Hematopoietic multipotent progenitor cell (in vitro differentiated cells): Measurements from ENCODE around the gene PFN4. TPM values are rescaled to one million over a fixed set of nuclear protein-coding genes. Genes with fewer than 3 reads are reported as not detected.
A peak's percentile ranks its signal among the peaks of the same experiment; 100 is the strongest.

ENCODE experiments used
- DNase-seq, 3 donors: peaks; one replicate each; pipeline ENCODE4 v3.0.0-alpha.2; 2011 to 2015; ENCODE audit warnings: low read depth in 2 of 3, low spot score in 2 of 3
- total RNA-seq: library from RNA; depleted of rRNA; stranded (reverse); fragments of >200 nt; gene quantifications from one replicate; pipeline ENCODE4 v1.2.3, GENCODE V29; 2012

The PFN4 gene
- total RNA-seq, 1 donor = 0.81 TPM

- no peak for DNase-seq
Observed at GRCh38 chr2:24082787-24083566, 40.2 kb downstream of the PFN4 start.

- DNase-seq = no peak
Observed at GRCh38 chr2:24080701-24081100, 42.4 kb downstream of the PFN4 start.

- no peak for DNase-seq
Observed at GRCh38 chr2:24077879-24078278, 45.3 kb downstream of the PFN4 start.

- no peak for DNase-seq
Observed at GRCh38 chr2:24077535-24077877, 45.6 kb downstream of the PFN4 start.

GRCh38 chr2:24076849-24077534 is 46.1 kb downstream of the PFN4 start:
- DNase-seq = peak in 2 of 3 donors; percentile 41 to 57

- DNase-seq = peak; percentile 98 to 100 (median 100)
Observed at GRCh38 chr2:24075915-24076848, 47.0 kb downstream of the PFN4 start, which contains the start of gene SF3B6. Gene SF3B6, minus strand, starts transcription at chr2:24076326. Its CDS starts 97 bp downstream, at chr2:24076229.

- DNase-seq = no peak
Observed at GRCh38 chr2:24075259-24075658, 47.9 kb downstream of the PFN4 start.

- no peak for DNase-seq
Observed at GRCh38 chr2:24073816-24074215, 49.3 kb downstream of the PFN4 start.

- DNase-seq = no peak
Observed at GRCh38 chr2:24072259-24072658, 50.9 kb downstream of the PFN4 start.

GRCh38 chr2:24065341-24065740 is 57.8 kb downstream of the PFN4 start:
- DNase-seq = no peak

Other genes with a start within 250 kb of the PFN4 start
- gene ATAD2B, start 196.2 kb downstream of the PFN4 start, total RNA-seq = 11.8 TPM
- gene UBXN2A, start 182.9 kb downstream of the PFN4 start, total RNA-seq = 5.7 TPM
- 4.8 TPM for gene MFSD2B, start 113.2 kb downstream of the PFN4 start, total RNA-seq
- gene WDCP, start 75.9 kb downstream of the PFN4 start, total RNA-seq = 7.8 TPM
- gene FKBP1B, start 73.6 kb downstream of the PFN4 start, total RNA-seq = 3.5 TPM
- 52.8 TPM for gene SF3B6, start 47.0 kb downstream of the PFN4 start, total RNA-seq
- gene TP53I3, start 38.5 kb downstream of the PFN4 start, total RNA-seq = 29.6 TPM
- gene FAM228B, start 135 bp upstream of the PFN4 start, total RNA-seq = 8.1 TPM
- 0.27 TPM for gene FAM228A, start 51.7 kb upstream of the PFN4 start, total RNA-seq
- gene ITSN2, start 237.2 kb upstream of the PFN4 start, total RNA-seq = 63.6 TPM